Measurements from ENCODE around the gene GASK1B.

GASK1B gene

DNA sequence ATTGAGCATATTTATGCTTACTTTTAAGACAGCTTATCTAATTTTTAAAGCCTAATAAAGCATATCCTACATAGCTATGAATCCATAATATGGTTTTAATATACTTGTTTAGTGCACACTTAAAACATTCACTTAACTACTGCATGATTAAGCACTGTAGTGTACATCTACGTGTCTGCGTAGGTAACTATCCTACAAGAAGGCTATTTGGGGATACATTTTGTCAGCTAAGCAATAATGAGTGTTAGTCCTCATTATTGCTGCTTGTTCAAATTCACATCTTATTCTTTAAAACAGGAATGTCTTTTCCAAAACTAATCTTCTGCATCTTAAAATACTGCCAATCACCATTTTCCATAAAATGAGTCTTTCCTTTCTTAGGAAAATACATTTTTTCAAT, 38.6 kb downstream of the GASK1B start:
- DNase-seq, result no peak

DNA sequence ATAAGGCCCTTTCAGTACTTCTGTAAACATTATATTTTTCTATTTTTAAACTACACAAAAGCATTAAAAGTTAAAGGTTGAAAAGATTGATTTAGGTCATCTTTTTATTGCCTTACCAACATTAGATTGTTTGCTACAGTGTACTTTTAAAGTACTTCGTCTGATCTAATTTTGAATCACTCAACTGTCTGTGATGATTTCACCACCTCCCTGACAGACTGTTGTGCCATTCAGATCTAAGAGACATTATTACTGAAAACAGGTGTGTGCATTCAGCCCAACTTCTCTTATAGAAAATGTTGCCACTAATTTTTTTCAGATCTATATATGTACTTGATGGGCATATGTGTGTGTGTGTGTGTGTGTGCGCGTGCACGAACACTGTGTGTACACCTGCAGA, 39.3 kb downstream of the GASK1B start:
- no peak for DNase-seq

DNA sequence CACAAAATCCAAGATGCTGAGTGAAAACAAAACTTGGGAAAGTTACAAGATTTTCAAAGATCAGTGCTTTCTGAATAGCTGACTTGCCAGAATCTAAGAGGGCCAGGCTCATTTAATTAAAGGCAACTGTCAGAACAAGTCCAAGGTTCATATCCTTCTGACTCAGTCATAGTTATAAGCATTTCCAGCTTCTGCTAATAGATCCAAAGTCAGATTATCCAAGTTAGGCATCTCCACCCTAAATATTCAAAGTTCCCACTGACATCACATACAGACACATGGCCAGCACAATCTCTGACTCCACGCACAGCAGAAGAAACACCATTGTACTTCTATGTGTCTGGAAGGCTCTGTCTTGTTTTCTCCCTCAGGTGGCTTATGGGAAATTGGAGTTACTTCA, 41.8 kb downstream of the GASK1B start:
- DNase-seq, result no peak

DNA sequence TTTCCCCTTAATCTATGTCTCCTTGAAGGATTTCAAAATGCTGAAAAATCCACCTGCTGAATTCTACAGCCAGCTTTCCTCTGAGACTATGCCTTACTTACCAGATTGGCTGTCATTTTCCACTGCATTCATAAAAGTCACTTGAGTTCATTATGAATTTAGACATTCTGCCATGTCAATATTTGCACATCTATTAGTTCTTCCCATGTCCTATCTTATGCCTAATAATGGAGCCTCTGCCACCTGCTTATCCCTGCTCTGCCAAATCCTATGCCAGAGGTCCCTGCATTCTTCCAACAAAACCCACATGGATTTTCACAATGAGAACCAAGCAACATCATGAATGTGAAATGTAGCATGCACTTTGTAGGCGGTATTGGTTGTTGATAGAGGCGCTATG, 42.6 kb downstream of the GASK1B start:
- DNase-seq, result no peak

DNA sequence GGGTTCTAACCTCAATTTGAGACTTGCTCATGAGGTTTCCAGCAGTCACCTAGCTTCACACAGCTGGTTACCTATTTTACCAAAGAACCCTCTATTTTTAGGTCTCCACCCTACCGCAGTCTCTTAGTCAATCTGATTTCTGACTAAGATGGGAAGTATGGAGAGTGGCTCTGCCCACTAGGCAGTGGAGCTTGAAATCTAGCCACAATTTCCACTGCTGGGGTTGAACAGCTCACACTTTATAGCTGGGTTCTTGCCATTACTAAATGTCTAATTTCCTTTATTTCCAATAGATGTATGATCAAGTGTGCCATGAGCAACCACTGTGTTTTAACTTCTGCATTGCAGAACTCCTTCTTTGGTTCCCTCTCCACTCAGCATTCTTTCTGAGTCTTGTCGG, 43.1 kb downstream of the GASK1B start:
- no peak for DNase-seq

DNA sequence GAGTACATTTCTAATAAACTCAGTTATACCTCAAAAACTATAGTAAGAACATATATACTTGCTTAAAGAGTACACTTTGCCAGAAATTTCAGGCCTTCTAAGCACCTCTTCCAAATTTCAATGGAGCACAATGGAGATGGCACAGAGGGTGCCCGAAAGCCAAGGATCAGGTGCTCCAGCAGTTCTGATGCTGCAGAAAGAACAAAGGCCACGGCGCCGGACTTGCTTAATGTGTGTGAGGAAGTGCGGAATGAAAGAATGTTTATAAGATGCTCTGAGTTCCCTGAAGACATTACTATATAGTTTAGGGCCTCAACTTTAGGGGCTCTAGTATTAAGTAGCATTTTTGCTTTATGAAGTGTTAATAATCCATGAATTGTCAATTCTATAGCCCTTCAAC, 44.3 kb downstream of the GASK1B start:
- DNase-seq, result no peak

DNA sequence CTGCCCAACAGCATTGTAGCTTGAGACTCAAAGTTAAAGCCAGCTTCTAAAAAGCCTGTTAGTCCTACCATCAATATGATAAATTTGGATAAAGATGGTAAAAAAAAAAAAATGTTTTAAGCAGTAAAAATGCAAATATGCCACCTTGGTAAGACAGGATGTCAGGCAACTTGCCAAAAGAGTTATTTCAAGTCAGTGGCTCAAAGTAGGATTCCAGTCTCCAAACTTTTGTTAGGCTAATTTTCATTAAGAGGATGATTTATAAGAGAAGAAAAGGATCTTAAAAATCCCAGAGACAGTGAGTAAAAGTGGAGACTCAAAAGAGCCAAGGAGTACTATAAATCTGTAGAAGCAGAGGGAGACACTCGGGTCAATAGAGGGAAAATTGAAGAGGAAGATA, 47.5 kb downstream of the GASK1B start:
- no peak for DNase-seq
